Measurements from ENCODE around the gene SRD5A3. TPM values are rescaled to one million over a fixed set of nuclear protein-coding genes. Genes with fewer than 3 reads are reported as not detected.

SRD5A3 gene
- total RNA-seq, 1 donor from 2014 or later, result 22.7 TPM

DNA sequence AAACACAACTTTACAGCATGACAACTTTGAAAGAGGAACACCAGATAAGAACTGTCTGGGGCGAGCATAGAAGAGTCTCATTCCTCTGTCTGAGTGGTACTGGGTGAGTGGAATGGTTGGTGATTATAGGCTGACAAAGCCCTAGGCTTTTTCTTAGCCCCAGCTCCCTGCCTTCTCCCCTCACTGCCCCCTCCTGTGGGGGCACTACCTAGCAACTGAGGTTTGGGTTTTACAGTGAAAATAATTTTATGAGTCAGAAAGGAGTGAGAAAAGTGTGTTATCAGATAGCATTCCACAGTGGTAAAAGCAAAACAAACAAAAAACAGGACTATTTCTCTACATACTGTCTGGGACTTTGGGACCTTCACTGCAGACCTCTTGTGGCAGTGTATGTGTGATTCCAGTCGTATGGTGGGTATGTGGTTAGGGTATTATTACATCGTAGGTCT is 39.2 kb downstream of the SRD5A3 start:
- no peaks in the 10 kb centered on the region for H3K9me3 Mint-ChIP-seq
- no peaks in the 10 kb centered on the region for H3K27me3 ChIP-seq
- no peaks in the 10 kb centered on the region for H3K36me3 Mint-ChIP-seq
- H3K27me3 Mint-ChIP-seq (ENCODE audit: insufficient read depth, low read depth), result peaks cover 2% of the 10 kb centered on the region
- no peak for DNase-seq (ENCODE audit: low spot score)
- H3K27ac ChIP-seq, result no peak overlapping the region
- H3K4me2 ChIP-seq, result no peak overlapping the region
- no peak overlapping the region for H3K4me3 Mint-ChIP-seq
- no peaks in the 10 kb centered on the region for H3K36me3 ChIP-seq
- H2AFZ ChIP-seq (replicated peaks), result no peak overlapping the region
- H3K9me3 ChIP-seq (ENCODE audit: low read depth), result no peaks in the 10 kb centered on the region
- H3K4me1 Mint-ChIP-seq, result no peaks in the 10 kb centered on the region
- no peaks in the 10 kb centered on the region for H3K79me2 ChIP-seq (ENCODE audit: low read depth)
- no peak overlapping the region for H3K4me3 ChIP-seq
- H3K27ac Mint-ChIP-seq, result no peak overlapping the region
- TF ChIP-seq EZH2 (IDR thresholded peaks at IDR 0.05), result no peak
- TF ChIP-seq EZH2phosphoT487 (IDR thresholded peaks at IDR 0.05), result no peak
- TF ChIP-seq, protein P1, sequence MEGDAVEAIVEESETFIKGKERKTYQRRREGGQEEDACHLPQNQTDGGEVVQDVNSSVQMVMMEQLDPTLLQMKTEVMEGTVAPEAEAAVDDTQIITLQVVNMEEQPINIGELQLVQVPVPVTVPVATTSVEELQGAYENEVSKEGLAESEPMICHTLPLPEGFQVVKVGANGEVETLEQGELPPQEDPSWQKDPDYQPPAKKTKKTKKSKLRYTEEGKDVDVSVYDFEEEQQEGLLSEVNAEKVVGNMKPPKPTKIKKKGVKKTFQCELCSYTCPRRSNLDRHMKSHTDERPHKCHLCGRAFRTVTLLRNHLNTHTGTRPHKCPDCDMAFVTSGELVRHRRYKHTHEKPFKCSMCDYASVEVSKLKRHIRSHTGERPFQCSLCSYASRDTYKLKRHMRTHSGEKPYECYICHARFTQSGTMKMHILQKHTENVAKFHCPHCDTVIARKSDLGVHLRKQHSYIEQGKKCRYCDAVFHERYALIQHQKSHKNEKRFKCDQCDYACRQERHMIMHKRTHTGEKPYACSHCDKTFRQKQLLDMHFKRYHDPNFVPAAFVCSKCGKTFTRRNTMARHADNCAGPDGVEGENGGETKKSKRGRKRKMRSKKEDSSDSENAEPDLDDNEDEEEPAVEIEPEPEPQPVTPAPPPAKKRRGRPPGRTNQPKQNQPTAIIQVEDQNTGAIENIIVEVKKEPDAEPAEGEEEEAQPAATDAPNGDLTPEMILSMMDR (IDR thresholded peaks at IDR 0.05), result no peak
- no peaks in the 10 kb centered on the region for H3K4me1 ChIP-seq
- no peak overlapping the region for H3K9ac ChIP-seq
- no peaks in the 10 kb centered on the region for H4K20me1 ChIP-seq (ENCODE audit: low read depth)
- H3F3A ChIP-seq (ENCODE audit: low read depth), result no peaks in the 10 kb centered on the region

GRCh38 chr4:55386073-55386472 is 40.0 kb downstream of the SRD5A3 start:
- DNase-seq (ENCODE audit: low spot score), result peak; percentile 47
- Mint-ChIP-seq H3K27me3 (ENCODE audit: insufficient read depth, low read depth) (peaks cover 2% of the 10 kb centered on the region), H3K4me3 (no peak overlapping the region), H3K4me1 (no peaks in the 10 kb centered on the region), H3K36me3 (no peaks in the 10 kb centered on the region), H3K27ac (no peak overlapping the region), H3K9me3 (no peaks in the 10 kb centered on the region)
- H3K4me1 ChIP-seq, result no peaks in the 10 kb centered on the region
- no peaks in the 10 kb centered on the region for H3K9me3 ChIP-seq (ENCODE audit: low read depth)
- no peaks in the 10 kb centered on the region for H4K20me1 ChIP-seq (ENCODE audit: low read depth)
- no peaks in the 10 kb centered on the region for H3F3A ChIP-seq (ENCODE audit: low read depth)
- no peak overlapping the region for H3K4me2 ChIP-seq
- no peak overlapping the region for H3K9ac ChIP-seq
- no peak overlapping the region for H3K27ac ChIP-seq
- H3K4me3 ChIP-seq, result no peak overlapping the region
- no peaks in the 10 kb centered on the region for H3K79me2 ChIP-seq (ENCODE audit: low read depth)
- TF ChIP-seq EZH2 (IDR thresholded peaks at IDR 0.05), result no peak
- TF ChIP-seq, protein P1 (IDR thresholded peaks at IDR 0.05), result no peak
- TF ChIP-seq EZH2phosphoT487 (IDR thresholded peaks at IDR 0.05), result no peak
- H3K27me3 ChIP-seq, result no peaks in the 10 kb centered on the region
- peak overlapping the region; percentile 66 for H2AFZ ChIP-seq (replicated peaks)
- no peaks in the 10 kb centered on the region for H3K36me3 ChIP-seq

GRCh38 chr4:55386840-55387239 is 40.8 kb downstream of the SRD5A3 start:
- Histone ChIP-seq H2AFZ (replicated peaks) (no peak overlapping the region), H3K27me3 (no peaks in the 10 kb centered on the region), H3K9ac (no peak overlapping the region), H4K20me1 (ENCODE audit: low read depth) (no peaks in the 10 kb centered on the region), H3K79me2 (ENCODE audit: low read depth) (no peaks in the 10 kb centered on the region), H3K27ac (no peak overlapping the region), H3K9me3 (ENCODE audit: low read depth) (no peaks in the 10 kb centered on the region), H3K4me2 (no peak overlapping the region), H3F3A (ENCODE audit: low read depth) (no peaks in the 10 kb centered on the region), H3K4me3 (no peak overlapping the region), H3K36me3 (no peaks in the 10 kb centered on the region), H3K4me1 (no peaks in the 10 kb centered on the region)
- Mint-ChIP-seq H3K4me3 (no peak overlapping the region), H3K27ac (no peak overlapping the region), H3K27me3 (ENCODE audit: insufficient read depth, low read depth) (peaks cover 2% of the 10 kb centered on the region), H3K36me3 (no peaks in the 10 kb centered on the region), H3K9me3 (no peaks in the 10 kb centered on the region), H3K4me1 (no peaks in the 10 kb centered on the region)
- TF ChIP-seq EZH2 (IDR thresholded peaks at IDR 0.05), result no peak
- no peak for DNase-seq (ENCODE audit: low spot score)

DNA sequence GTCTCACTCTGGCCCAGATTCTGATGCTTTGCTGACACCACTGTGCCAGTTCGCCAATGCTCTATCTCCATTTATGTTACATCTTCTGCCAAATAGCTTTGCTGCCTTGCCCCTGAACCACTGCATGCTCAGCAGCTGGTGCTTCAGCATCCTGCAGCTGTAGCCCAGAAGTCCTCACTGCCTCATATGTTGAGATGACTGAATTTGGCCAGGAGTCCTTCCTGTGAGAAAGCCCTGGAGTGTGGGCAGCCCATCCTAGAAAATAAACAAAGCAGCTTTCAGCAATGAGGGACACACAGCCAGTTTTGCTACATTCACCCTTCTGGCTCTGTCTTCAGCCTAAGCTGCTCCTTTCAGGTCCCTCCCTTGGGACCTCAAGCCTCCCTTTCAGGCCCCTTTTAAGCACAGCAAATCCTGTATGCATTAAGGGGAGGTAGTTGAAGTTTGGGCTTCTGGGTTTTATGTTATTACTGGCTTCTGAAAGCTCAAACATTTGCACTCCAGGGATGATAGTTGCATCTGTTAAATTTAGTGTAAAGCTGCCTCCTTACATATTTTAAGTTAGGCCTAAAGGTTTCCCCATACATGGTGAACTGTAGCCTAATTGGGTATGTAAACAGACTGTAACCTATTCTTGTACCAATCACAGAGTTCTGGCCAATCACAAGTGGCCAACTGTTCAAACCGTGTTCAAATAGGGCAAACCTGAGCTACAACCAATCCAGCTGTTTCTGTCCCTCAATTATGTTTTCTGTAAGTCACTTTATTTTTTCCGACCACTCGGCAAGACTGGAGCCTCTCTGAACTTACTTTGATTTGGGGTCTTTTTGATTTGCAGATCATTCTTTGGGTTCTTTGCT is 47.6 kb downstream of the SRD5A3 start:
- H3K4me3 Mint-ChIP-seq, result no peak overlapping the region
- H3K36me3 Mint-ChIP-seq, result no peaks in the 10 kb centered on the region
- Histone ChIP-seq H3K9ac (no peak overlapping the region), H3K4me2 (no peak overlapping the region), H3K36me3 (no peaks in the 10 kb centered on the region), H3K27me3 (peaks cover 10% of the 10 kb centered on the region), H3F3A (ENCODE audit: low read depth) (peaks cover 5% of the 10 kb centered on the region), H3K27ac (no peak overlapping the region), H2AFZ (replicated peaks) (no peak overlapping the region), H4K20me1 (ENCODE audit: low read depth) (peaks cover 24% of the 10 kb centered on the region), H3K4me3 (no peak overlapping the region), H3K79me2 (ENCODE audit: low read depth) (peaks cover 29% of the 10 kb centered on the region), H3K4me1 (peaks cover 6% of the 10 kb centered on the region), H3K9me3 (ENCODE audit: low read depth) (no peaks in the 10 kb centered on the region)
- H3K27ac Mint-ChIP-seq, result no peak overlapping the region
- peaks cover 23% of the 10 kb centered on the region for H3K4me1 Mint-ChIP-seq
- no peak for TF ChIP-seq EZH2phosphoT487 (IDR thresholded peaks at IDR 0.05)
- TF ChIP-seq EZH2 (IDR thresholded peaks at IDR 0.05), result no peak
- TF ChIP-seq, protein P1 (IDR thresholded peaks at IDR 0.05), result no peak
- no peak for DNase-seq (ENCODE audit: low spot score)
- no peaks in the 10 kb centered on the region for H3K9me3 Mint-ChIP-seq
- no peaks in the 10 kb centered on the region for H3K27me3 Mint-ChIP-seq (ENCODE audit: insufficient read depth, low read depth)
